GM23338 (cell line): Measurements from ENCODE around the gene BMPER.

Experiments used
- EZH2 ChIP-seq: fragments of 200-600 bp; sonication (generic); IDR thresholded peaks from one replicate; pipeline ENCODE4 v1.8.0; 2017; ENCODE audit warnings: antibody characterized with exemption, mild to moderate bottlenecking, low read depth; ENCODE audit not compliant: unreplicated experiment
- POLR2AphosphoS5 ChIP-seq: IDR thresholded peaks from 2 replicates; pipeline ENCODE4 v1.6.1; 2016; ENCODE audit warnings: antibody characterized with exemption, low read depth
- TF ChIP-seq, protein P1 (sequence below), 2 experiments: fragments of 200-600 bp in 1 of 2; sonication (generic) in 1 of 2; conservative IDR thresholded peaks; 2 replicates each; pipeline versions ENCODE4 v1.5.1 to v1.6.1; 2016 to 2017; ENCODE audit warnings: antibody characterized with exemption in 2 of 2, low read depth in 2 of 2, mild to moderate bottlenecking in 2 of 2, moderate library complexity in 1 of 2

DNA sequence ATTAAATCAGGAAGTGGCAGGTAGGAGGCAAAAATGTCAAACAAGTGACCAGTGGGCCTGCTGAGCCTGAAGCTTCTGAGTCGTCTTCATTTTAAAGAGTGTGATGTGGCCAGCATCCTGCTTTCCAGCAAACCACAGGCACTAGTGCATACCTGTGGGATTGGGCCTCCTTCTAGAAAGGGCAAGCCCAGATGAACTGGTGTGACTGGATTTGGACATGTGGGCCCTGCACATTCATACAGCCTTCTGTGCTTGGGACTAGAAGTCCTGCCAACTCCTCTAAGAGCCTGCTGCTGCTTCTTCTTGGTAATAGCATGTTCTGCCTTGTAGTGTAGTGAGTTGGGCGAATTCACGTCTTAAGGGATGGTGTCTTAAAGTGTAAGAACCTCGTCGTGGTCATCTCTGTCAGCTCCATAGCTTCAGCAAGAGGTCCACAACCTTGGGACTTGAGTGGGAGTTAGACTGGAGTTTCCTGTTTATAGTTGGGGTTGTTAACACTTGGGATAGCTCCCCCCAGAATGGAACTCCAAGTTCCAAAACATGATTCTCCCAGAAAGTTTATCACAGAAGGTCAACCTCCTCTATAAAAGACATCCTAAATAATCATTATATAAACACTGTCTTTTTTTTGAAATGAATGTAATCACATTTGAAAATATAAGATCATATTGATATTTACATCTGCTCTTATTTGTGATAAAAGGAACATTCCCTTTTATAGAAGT is 11.2 kb downstream of the BMPER start:
- TF ChIP-seq, protein P1, sequence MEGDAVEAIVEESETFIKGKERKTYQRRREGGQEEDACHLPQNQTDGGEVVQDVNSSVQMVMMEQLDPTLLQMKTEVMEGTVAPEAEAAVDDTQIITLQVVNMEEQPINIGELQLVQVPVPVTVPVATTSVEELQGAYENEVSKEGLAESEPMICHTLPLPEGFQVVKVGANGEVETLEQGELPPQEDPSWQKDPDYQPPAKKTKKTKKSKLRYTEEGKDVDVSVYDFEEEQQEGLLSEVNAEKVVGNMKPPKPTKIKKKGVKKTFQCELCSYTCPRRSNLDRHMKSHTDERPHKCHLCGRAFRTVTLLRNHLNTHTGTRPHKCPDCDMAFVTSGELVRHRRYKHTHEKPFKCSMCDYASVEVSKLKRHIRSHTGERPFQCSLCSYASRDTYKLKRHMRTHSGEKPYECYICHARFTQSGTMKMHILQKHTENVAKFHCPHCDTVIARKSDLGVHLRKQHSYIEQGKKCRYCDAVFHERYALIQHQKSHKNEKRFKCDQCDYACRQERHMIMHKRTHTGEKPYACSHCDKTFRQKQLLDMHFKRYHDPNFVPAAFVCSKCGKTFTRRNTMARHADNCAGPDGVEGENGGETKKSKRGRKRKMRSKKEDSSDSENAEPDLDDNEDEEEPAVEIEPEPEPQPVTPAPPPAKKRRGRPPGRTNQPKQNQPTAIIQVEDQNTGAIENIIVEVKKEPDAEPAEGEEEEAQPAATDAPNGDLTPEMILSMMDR (conservative IDR thresholded peaks at IDR 0.05; ENCODE audit: low read depth in 2 of 2), result no peak
- TF ChIP-seq POLR2AphosphoS5, result no peak
- no peak for TF ChIP-seq EZH2
